ENCODE results near the gene FBXO33. TPM values are rescaled to one million over a fixed set of nuclear protein-coding genes. Genes with fewer than 3 reads are reported as not detected.

Gene FBXO33
- total RNA-seq, 1 experiment from 2014 or later: 9.7 TPM

DNA sequence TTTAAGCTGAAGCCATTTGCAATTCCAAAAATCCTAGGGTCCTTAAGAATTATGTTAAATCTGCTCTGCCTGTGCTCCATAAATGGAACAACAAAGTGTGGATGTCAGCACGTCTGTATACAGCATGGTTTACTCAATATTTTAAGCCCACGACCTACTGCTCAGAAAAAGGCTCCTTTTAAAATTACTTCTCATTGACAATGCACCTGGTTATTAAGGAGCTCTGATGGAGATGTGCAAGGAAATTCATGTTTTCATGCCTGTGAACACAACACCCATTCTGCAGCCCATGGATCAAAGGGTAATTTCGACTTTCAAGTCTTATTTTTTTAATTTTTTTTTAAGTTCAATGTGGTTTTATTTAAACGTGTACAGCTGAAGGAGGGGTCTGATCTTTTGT is 48.1 kb downstream of the FBXO33 start:
- Histone ChIP-seq H4K20me1 (ENCODE audit: insufficient read depth) (no peaks in the 10 kb centered on the region), H3K9me2 (ENCODE audit: insufficient read depth) (no peaks in the 10 kb centered on the region), H3K79me2 (ENCODE audit: insufficient read depth, low read length) (no peaks in the 10 kb centered on the region), H3K4me2 (ENCODE audit: low read length) (no peak overlapping the region), H3K4me3 (replicated peaks in 1 of 2; ENCODE audit: low read depth in 1 of 2, low read length in 2 of 2) (no peak overlapping the region), H2AFZ (ENCODE audit: low read depth, low read length, poor library complexity, severe bottlenecking) (no peak overlapping the region), H3K36me3 (ENCODE audit: control insufficient read depth in 1 of 2, insufficient read depth in 2 of 2, low read length in 2 of 2) (no peaks in the 10 kb centered on the region), H3K27me3 (ENCODE audit: insufficient read depth, low read length) (no peaks in the 10 kb centered on the region), H3K4me1 (ENCODE audit: control insufficient read depth in 1 of 2, insufficient read depth in 2 of 2, low read length in 2 of 2) (no peaks in the 10 kb centered on the region), H3K9me3 (ENCODE audit: control insufficient read depth in 1 of 2, insufficient read depth in 1 of 2, low read depth in 1 of 2, low read length in 2 of 2) (no peaks in the 10 kb centered on the region), H3K9ac (ENCODE audit: low read length) (no peak overlapping the region), H3K27ac (ENCODE audit: low read depth, low read length) (no peak overlapping the region)
- ATAC-seq: no peak
- intact Hi-C loops (cut with micrococcal nuclease): no loop called here
- DNase-seq (ENCODE audit: low read depth, low spot score): no peak
- POLR2A ChIA-PET: no interaction called here
- BruUV-seq (replicated peaks): no TSS peak
- RAD21 ChIA-PET (ENCODE audit: low non-redundant PET in 1 of 2, low total read pairs in 2 of 2, uncharacterized antibody in 2 of 2, unreplicated experiment in 2 of 2): no interaction called here
- TF ChIP-seq, protein P1, sequence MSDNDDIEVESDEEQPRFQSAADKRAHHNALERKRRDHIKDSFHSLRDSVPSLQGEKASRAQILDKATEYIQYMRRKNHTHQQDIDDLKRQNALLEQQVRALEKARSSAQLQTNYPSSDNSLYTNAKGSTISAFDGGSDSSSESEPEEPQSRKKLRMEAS (IDR thresholded peaks at IDR 0.05): no peak
- TF ChIP-seq ELF1 (IDR thresholded peaks at IDR 0.05; ENCODE audit: borderline replicate concordance, low read depth): no peak
- TF ChIP-seq ZFX (IDR thresholded peaks at IDR 0.05): no peak
- TF ChIP-seq EZH2 (IDR thresholded peaks at IDR 0.05): no peak
- TF ChIP-seq JUND (IDR thresholded peaks at IDR 0.05): no peak
- TF ChIP-seq, protein P2, sequence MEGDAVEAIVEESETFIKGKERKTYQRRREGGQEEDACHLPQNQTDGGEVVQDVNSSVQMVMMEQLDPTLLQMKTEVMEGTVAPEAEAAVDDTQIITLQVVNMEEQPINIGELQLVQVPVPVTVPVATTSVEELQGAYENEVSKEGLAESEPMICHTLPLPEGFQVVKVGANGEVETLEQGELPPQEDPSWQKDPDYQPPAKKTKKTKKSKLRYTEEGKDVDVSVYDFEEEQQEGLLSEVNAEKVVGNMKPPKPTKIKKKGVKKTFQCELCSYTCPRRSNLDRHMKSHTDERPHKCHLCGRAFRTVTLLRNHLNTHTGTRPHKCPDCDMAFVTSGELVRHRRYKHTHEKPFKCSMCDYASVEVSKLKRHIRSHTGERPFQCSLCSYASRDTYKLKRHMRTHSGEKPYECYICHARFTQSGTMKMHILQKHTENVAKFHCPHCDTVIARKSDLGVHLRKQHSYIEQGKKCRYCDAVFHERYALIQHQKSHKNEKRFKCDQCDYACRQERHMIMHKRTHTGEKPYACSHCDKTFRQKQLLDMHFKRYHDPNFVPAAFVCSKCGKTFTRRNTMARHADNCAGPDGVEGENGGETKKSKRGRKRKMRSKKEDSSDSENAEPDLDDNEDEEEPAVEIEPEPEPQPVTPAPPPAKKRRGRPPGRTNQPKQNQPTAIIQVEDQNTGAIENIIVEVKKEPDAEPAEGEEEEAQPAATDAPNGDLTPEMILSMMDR (IDR thresholded peaks at IDR 0.05 in 2 of 3, conservative IDR thresholded peaks at IDR 0.05 in 1 of 3; ENCODE audit: borderline replicate concordance in 1 of 3, insufficient read depth in 1 of 3, low read depth in 2 of 3, low read length in 2 of 3): no peak
- no peak for TF ChIP-seq TCF7L2 (IDR thresholded peaks at IDR 0.05; ENCODE audit: borderline replicate concordance, extremely low read depth, insufficient read depth, insufficient read length)
- TF ChIP-seq CEBPB (IDR thresholded peaks at IDR 0.05; ENCODE audit: low read depth): no peak
- TF ChIP-seq RAD21 (IDR thresholded peaks at IDR 0.05; ENCODE audit: low read depth): no peak
- CTCF ChIA-PET: no interaction called here

DNA sequence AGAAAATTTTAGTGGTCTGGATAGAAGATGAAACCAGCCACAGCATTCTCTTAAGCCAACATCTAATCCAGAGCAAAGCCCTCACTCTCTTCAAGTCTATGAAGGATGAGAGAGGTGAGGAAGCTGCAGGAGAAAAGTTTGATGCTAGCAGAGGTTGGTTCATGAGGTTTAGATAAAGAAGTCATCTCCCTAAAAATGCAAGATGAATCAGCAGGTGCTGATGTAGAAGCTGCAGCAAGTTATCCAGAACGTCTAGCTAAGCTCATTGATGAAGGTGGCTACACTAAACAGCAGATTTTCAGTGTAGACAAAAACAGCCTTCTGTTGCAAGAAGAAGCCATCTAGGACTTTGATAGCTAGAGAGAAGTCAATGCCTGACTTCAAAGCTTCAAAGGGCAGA is 48.5 kb downstream of the FBXO33 start:
- Histone ChIP-seq H3K4me3 (replicated peaks in 1 of 2; ENCODE audit: low read depth in 1 of 2, low read length in 2 of 2) (no peak overlapping the region), H3K4me2 (ENCODE audit: low read length) (no peak overlapping the region), H3K36me3 (ENCODE audit: control insufficient read depth in 1 of 2, insufficient read depth in 2 of 2, low read length in 2 of 2) (no peaks in the 10 kb centered on the region), H3K27me3 (ENCODE audit: insufficient read depth, low read length) (no peaks in the 10 kb centered on the region), H3K9me3 (ENCODE audit: control insufficient read depth in 1 of 2, insufficient read depth in 1 of 2, low read depth in 1 of 2, low read length in 2 of 2) (no peaks in the 10 kb centered on the region), H2AFZ (ENCODE audit: low read depth, low read length, poor library complexity, severe bottlenecking) (no peak overlapping the region), H3K79me2 (ENCODE audit: insufficient read depth, low read length) (no peaks in the 10 kb centered on the region), H3K9me2 (ENCODE audit: insufficient read depth) (no peaks in the 10 kb centered on the region), H3K9ac (ENCODE audit: low read length) (no peak overlapping the region), H3K27ac (ENCODE audit: low read depth, low read length) (no peak overlapping the region), H4K20me1 (ENCODE audit: insufficient read depth) (no peaks in the 10 kb centered on the region), H3K4me1 (ENCODE audit: control insufficient read depth in 1 of 2, insufficient read depth in 2 of 2, low read length in 2 of 2) (no peaks in the 10 kb centered on the region)
- ChIA-PET CTCF (no interaction called here), RAD21 (ENCODE audit: low non-redundant PET in 1 of 2, low total read pairs in 2 of 2, uncharacterized antibody in 2 of 2, unreplicated experiment in 2 of 2) (no interaction called here), POLR2A (no interaction called here)
- ATAC-seq (no peak), DNase-seq (ENCODE audit: low read depth, low spot score) (no peak)
- intact Hi-C loops (cut with micrococcal nuclease): no loop called here
- no TSS peak for BruUV-seq (replicated peaks)
- TF ChIP-seq RAD21 (IDR thresholded peaks at IDR 0.05; ENCODE audit: low read depth) (no peak), JUND (IDR thresholded peaks at IDR 0.05) (no peak), SRF (IDR thresholded peaks at IDR 0.05; ENCODE audit: low read depth) (no peak), CBX3 (IDR thresholded peaks at IDR 0.05; ENCODE audit: low read depth) (no peak), POLR2A (IDR thresholded peaks at IDR 0.05; ENCODE audit: borderline replicate concordance, extremely low read depth, insufficient read depth, insufficient read length) (no peak), POLR2AphosphoS5 (IDR thresholded peaks at IDR 0.05; ENCODE audit: low read depth, low read length) (no peak)
- TF ChIP-seq, protein P1 (IDR thresholded peaks at IDR 0.05): no peak
- TF ChIP-seq, protein P3, sequence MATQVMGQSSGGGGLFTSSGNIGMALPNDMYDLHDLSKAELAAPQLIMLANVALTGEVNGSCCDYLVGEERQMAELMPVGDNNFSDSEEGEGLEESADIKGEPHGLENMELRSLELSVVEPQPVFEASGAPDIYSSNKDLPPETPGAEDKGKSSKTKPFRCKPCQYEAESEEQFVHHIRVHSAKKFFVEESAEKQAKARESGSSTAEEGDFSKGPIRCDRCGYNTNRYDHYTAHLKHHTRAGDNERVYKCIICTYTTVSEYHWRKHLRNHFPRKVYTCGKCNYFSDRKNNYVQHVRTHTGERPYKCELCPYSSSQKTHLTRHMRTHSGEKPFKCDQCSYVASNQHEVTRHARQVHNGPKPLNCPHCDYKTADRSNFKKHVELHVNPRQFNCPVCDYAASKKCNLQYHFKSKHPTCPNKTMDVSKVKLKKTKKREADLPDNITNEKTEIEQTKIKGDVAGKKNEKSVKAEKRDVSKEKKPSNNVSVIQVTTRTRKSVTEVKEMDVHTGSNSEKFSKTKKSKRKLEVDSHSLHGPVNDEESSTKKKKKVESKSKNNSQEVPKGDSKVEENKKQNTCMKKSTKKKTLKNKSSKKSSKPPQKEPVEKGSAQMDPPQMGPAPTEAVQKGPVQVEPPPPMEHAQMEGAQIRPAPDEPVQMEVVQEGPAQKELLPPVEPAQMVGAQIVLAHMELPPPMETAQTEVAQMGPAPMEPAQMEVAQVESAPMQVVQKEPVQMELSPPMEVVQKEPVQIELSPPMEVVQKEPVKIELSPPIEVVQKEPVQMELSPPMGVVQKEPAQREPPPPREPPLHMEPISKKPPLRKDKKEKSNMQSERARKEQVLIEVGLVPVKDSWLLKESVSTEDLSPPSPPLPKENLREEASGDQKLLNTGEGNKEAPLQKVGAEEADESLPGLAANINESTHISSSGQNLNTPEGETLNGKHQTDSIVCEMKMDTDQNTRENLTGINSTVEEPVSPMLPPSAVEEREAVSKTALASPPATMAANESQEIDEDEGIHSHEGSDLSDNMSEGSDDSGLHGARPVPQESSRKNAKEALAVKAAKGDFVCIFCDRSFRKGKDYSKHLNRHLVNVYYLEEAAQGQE (IDR thresholded peaks at IDR 0.05; ENCODE audit: low read depth): no peak

All from HCT116 (cell line).